Large intestine (tissue), 3 donors: Measurements from ENCODE around the gene TMEM131. TPM values are rescaled to one million over a fixed set of nuclear protein-coding genes. Genes with fewer than 3 reads are reported as not detected.

Experiments used
- DNase-seq, 2 donors: peaks; one replicate each; pipeline versions ENCODE4 v3.0.0 to v3.0.0-alpha.2; 2013
- H3K27ac ChIP-seq: one replicate; pipeline ENCODE4 v1.5.1; 2013; ENCODE audit warnings: low read length
- H3K27me3 ChIP-seq: 2 replicates; pipeline ENCODE4 v1.6.1; 2013; ENCODE audit warnings: low read length; ENCODE audit not compliant: control insufficient read depth, insufficient read depth
- H3K36me3 ChIP-seq: 2 replicates; pipeline ENCODE4 v1.6.1; 2013; ENCODE audit warnings: low read length; ENCODE audit not compliant: control insufficient read depth, insufficient read depth
- H3K4me1 ChIP-seq: one replicate; pipeline ENCODE4 v1.6.1; 2013; ENCODE audit warnings: low read length; ENCODE audit not compliant: control insufficient read depth, insufficient read depth
- H3K4me3 ChIP-seq: one replicate; pipeline ENCODE4 v1.5.1; 2013; ENCODE audit warnings: low read length
- H3K9me3 ChIP-seq: one replicate; pipeline ENCODE4 v1.6.1; 2013; ENCODE audit warnings: mild to moderate bottlenecking, low read depth, low read length, moderate library complexity; ENCODE audit not compliant: control insufficient read depth
- WGBS: methylation state at CpG from one replicate; pipeline ENCODE4 v1.1.5; 2013; ENCODE audit warnings: low lambda C conversion rate; ENCODE audit not compliant: insufficient coverage; 5-methylcytosine and 5-hydroxymethylcytosine counted together
- polyA plus RNA-seq: library from polyadenylated mRNA; unstranded; fragments of 120-200 nt; gene quantifications from one replicate; pipeline ENCODE4 v1.2.1, GENCODE V29; 2013

The TMEM131 gene
- polyA plus RNA-seq, 1 donor: 41.2 TPM

- whole genome bisulfite sequencing: no CpG with 5 or more reads among the region's 29 CpGs
- no peaks in the 10 kb centered on the region for H3K9me3 ChIP-seq
- no peak overlapping the region for H3K4me3 ChIP-seq
- no peaks in the 10 kb centered on the region for H3K27me3 ChIP-seq
- no peak overlapping the region for H3K27ac ChIP-seq
- DNase-seq: no peak
- no peaks in the 10 kb centered on the region for H3K4me1 ChIP-seq
- H3K36me3 ChIP-seq: no peaks in the 10 kb centered on the region
Measured at GRCh38 chr2:97735161-97735561, 260.6 kb downstream of the TMEM131 start.

GRCh38 chr2:97734061-97735051 is 261.4 kb downstream of the TMEM131 start:
- H3K9me3 ChIP-seq: no peaks in the 10 kb centered on the region
- H3K36me3 ChIP-seq: no peaks in the 10 kb centered on the region
- DNase-seq: no peak
- no peaks in the 10 kb centered on the region for H3K4me1 ChIP-seq
- no peak overlapping the region for H3K4me3 ChIP-seq
- no peak overlapping the region for H3K27ac ChIP-seq
- no peaks in the 10 kb centered on the region for H3K27me3 ChIP-seq
- WGBS: no CpG with 5 or more reads among the region's 44 CpGs

GRCh38 chr2:97733341-97734035 is 262.3 kb downstream of the TMEM131 start:
- Histone ChIP-seq H3K36me3 (no peaks in the 10 kb centered on the region), H3K4me3 (no peak overlapping the region), H3K4me1 (no peaks in the 10 kb centered on the region), H3K27me3 (no peaks in the 10 kb centered on the region), H3K9me3 (no peaks in the 10 kb centered on the region), H3K27ac (no peak overlapping the region)
- DNase-seq: no peak
- no CpG with 5 or more reads among the region's 20 CpGs for WGBS

GRCh38 chr2:97732436-97733340 is 263.1 kb downstream of the TMEM131 start:
- Histone ChIP-seq H3K4me1 (no peaks in the 10 kb centered on the region), H3K27me3 (no peaks in the 10 kb centered on the region), H3K4me3 (no peak overlapping the region), H3K9me3 (no peaks in the 10 kb centered on the region), H3K36me3 (no peaks in the 10 kb centered on the region), H3K27ac (no peak overlapping the region)
- no CpG with 5 or more reads among the region's 28 CpGs for WGBS
- no peak for DNase-seq

- Histone ChIP-seq H3K4me1 (no peaks in the 10 kb centered on the region), H3K4me3 (no peak overlapping the region), H3K9me3 (no peaks in the 10 kb centered on the region), H3K27me3 (no peaks in the 10 kb centered on the region), H3K36me3 (no peaks in the 10 kb centered on the region), H3K27ac (no peak overlapping the region)
- WGBS: no CpG with 5 or more reads among the region's 12 CpGs
- DNase-seq: no peak
Measured at GRCh38 chr2:97731274-97732020, 264.3 kb downstream of the TMEM131 start.

GRCh38 chr2:97730245-97730644 is 265.5 kb downstream of the TMEM131 start:
- no CpG with 5 or more reads among the region's 1 CpG for WGBS
- H3K27me3 ChIP-seq: peaks cover 3% of the 10 kb centered on the region
- no peak for DNase-seq

GRCh38 chr2:97728091-97728731 is 267.5 kb downstream of the TMEM131 start:
- Histone ChIP-seq H3K27me3 (peaks cover 24% of the 10 kb centered on the region), H3K27ac (no peak overlapping the region), H3K9me3 (peaks cover 6% of the 10 kb centered on the region), H3K36me3 (no peaks in the 10 kb centered on the region), H3K4me1 (no peaks in the 10 kb centered on the region), H3K4me3 (no peak overlapping the region)
- WGBS: no CpG with 5 or more reads among the region's 12 CpGs
- no peak for DNase-seq

More at GRCh38 chr2:97730245-97730644, 265.5 kb downstream of the TMEM131 start:
- H3K36me3 ChIP-seq: no peaks in the 10 kb centered on the region
- no peak overlapping the region for H3K27ac ChIP-seq
- H3K4me3 ChIP-seq: no peak overlapping the region
- H3K9me3 ChIP-seq: no peaks in the 10 kb centered on the region
- no peaks in the 10 kb centered on the region for H3K4me1 ChIP-seq

- H3K27me3 ChIP-seq: peaks cover 28% of the 10 kb centered on the region
- H3K9me3 ChIP-seq: peaks cover 6% of the 10 kb centered on the region
- H3K4me1 ChIP-seq: no peaks in the 10 kb centered on the region
- H3K27ac ChIP-seq: no peak overlapping the region
- WGBS: 95% methylated on average over 3 of the region's 7 CpGs
- no peaks in the 10 kb centered on the region for H3K36me3 ChIP-seq
- H3K4me3 ChIP-seq: no peak overlapping the region
- no peak for DNase-seq
Measured at GRCh38 chr2:97727296-97727695, 268.5 kb downstream of the TMEM131 start.

GRCh38 chr2:97726261-97727064 is 269.3 kb downstream of the TMEM131 start:
- Histone ChIP-seq H3K4me1 (no peaks in the 10 kb centered on the region), H3K27me3 (peaks cover 28% of the 10 kb centered on the region), H3K36me3 (no peaks in the 10 kb centered on the region), H3K9me3 (peaks cover 6% of the 10 kb centered on the region), H3K27ac (no peak overlapping the region), H3K4me3 (no peak overlapping the region)
- no CpG with 5 or more reads among the region's 4 CpGs for WGBS
- DNase-seq: no peak
